ENCODE data around the gene SALL1.

The SALL1 gene

DNA sequence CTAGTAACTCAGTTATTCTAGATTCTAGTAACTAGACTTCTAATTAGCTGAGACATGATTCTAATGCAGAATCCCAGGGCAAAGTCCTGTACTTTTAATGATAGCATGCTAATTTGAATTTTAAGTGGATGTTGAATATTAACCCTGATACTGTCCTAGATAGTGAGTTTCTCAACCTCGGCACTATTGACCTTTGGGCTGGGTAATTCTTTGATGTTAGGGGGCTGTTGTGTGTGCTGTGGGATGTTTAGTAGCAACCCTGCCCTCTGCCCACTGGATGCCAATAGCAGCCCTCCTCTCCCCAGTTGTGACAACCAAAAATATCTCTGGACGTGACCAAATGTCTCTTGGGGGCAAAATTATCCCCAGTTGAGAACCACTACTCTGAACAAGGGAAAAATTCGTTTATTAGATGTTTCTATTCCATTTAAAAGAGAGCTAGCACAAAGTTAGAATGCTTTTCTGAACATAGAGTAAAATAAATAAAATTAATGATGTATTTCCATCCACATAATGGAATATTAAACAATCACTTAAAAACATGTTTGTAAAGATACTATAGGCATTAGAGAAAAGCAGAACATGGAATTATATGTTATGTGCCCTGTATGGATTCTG lies 30.2 kb downstream of the SALL1 start:
- H3K4me1 ChIP-seq (ENCODE audit: control insufficient read depth, low read depth, low read length) = no peaks in the 10 kb centered on the region
- H2BK120ac ChIP-seq (ENCODE audit: low read depth, low read length) = no peak overlapping the region
- no peak overlapping the region for H3K4me3 ChIP-seq (ENCODE audit: low read length)
- H3K56ac ChIP-seq (ENCODE audit: low read length) = no peak overlapping the region
- no peaks in the 10 kb centered on the region for H3K27me3 ChIP-seq (ENCODE audit: insufficient read depth, low read length, poor library complexity)
- no peak overlapping the region for H4K5ac ChIP-seq (ENCODE audit: low read length)
- H3K23ac ChIP-seq (ENCODE audit: low read length) = no peak overlapping the region
- DNase-seq = no peak
- no peak overlapping the region for H3K4ac ChIP-seq (ENCODE audit: low read depth, low read length)
- H3K79me1 ChIP-seq (ENCODE audit: low read length) = no peaks in the 10 kb centered on the region
- no peak overlapping the region for H3K18ac ChIP-seq (ENCODE audit: low read length)
- no peaks in the 10 kb centered on the region for H3K36me3 ChIP-seq (ENCODE audit: control insufficient read depth, insufficient read depth, low read length)
- no peak overlapping the region for H2BK5ac ChIP-seq (ENCODE audit: low read length)
- no peak overlapping the region for H3K9ac ChIP-seq (ENCODE audit: low read length)
- no peak overlapping the region for H3K27ac ChIP-seq (ENCODE audit: low read depth, low read length)
- no peak overlapping the region for H2BK15ac ChIP-seq (replicated peaks; ENCODE audit: low read depth)
- no peak overlapping the region for H2AK5ac ChIP-seq (ENCODE audit: low read length)
- no peak overlapping the region for H4K8ac ChIP-seq (ENCODE audit: low read depth, low read length)
- H3K79me2 ChIP-seq (ENCODE audit: control insufficient read depth, insufficient read depth, low read length) = no peaks in the 10 kb centered on the region
- WGBS (ENCODE audit: extremely low coverage, insufficient coverage, low lambda C conversion rate) = no CpG with 5 or more reads among the region's 3 CpGs
- H3K4me2 ChIP-seq (ENCODE audit: low read length) = no peak overlapping the region

GRCh38 chr16:51119973-51120729 lies 30.9 kb downstream of the SALL1 start:
- WGBS (ENCODE audit: extremely low coverage, insufficient coverage, low lambda C conversion rate) = no CpG with 5 or more reads among the region's 6 CpGs

GRCh38 chr16:51119556-51119955 lies 31.5 kb downstream of the SALL1 start:
- no peak overlapping the region for H3K4me2 ChIP-seq (ENCODE audit: low read length)
- no CpG with 5 or more reads among the region's 8 CpGs for WGBS (ENCODE audit: extremely low coverage, insufficient coverage, low lambda C conversion rate)
- H3K27me3 ChIP-seq (ENCODE audit: insufficient read depth, low read length, poor library complexity) = no peaks in the 10 kb centered on the region
- no peak overlapping the region for H3K4ac ChIP-seq (ENCODE audit: low read depth, low read length)
- H3K79me2 ChIP-seq (ENCODE audit: control insufficient read depth, insufficient read depth, low read length) = no peaks in the 10 kb centered on the region
- no peak overlapping the region for H3K56ac ChIP-seq (ENCODE audit: low read length)
- DNase-seq = no peak
- no peak overlapping the region for H2AK5ac ChIP-seq (ENCODE audit: low read length)
- H4K5ac ChIP-seq (ENCODE audit: low read length) = no peak overlapping the region
- H2BK5ac ChIP-seq (ENCODE audit: low read length) = no peak overlapping the region
- no peaks in the 10 kb centered on the region for H3K36me3 ChIP-seq (ENCODE audit: control insufficient read depth, insufficient read depth, low read length)
- H3K4me1 ChIP-seq (ENCODE audit: control insufficient read depth, low read depth, low read length) = no peaks in the 10 kb centered on the region
- H2BK120ac ChIP-seq (ENCODE audit: low read depth, low read length) = no peak overlapping the region
- no peaks in the 10 kb centered on the region for H3K79me1 ChIP-seq (ENCODE audit: low read length)
- no peak overlapping the region for H3K4me3 ChIP-seq (ENCODE audit: low read length)
- no peak overlapping the region for H3K9ac ChIP-seq (ENCODE audit: low read length)
- no peak overlapping the region for H4K8ac ChIP-seq (ENCODE audit: low read depth, low read length)
- H3K27ac ChIP-seq (ENCODE audit: low read depth, low read length) = no peak overlapping the region
- H3K23ac ChIP-seq (ENCODE audit: low read length) = no peak overlapping the region
- H3K18ac ChIP-seq (ENCODE audit: low read length) = no peak overlapping the region
- no peak overlapping the region for H2BK15ac ChIP-seq (replicated peaks; ENCODE audit: low read depth)

More at GRCh38 chr16:51119973-51120729, 30.9 kb downstream of the SALL1 start:
- Histone ChIP-seq H2BK15ac (replicated peaks; ENCODE audit: low read depth) (no peak overlapping the region), H3K27me3 (ENCODE audit: insufficient read depth, low read length, poor library complexity) (no peaks in the 10 kb centered on the region), H3K4me3 (ENCODE audit: low read length) (no peak overlapping the region), H3K23ac (ENCODE audit: low read length) (no peak overlapping the region), H3K36me3 (ENCODE audit: control insufficient read depth, insufficient read depth, low read length) (no peaks in the 10 kb centered on the region), H4K5ac (ENCODE audit: low read length) (no peak overlapping the region), H3K9ac (ENCODE audit: low read length) (no peak overlapping the region), H3K27ac (ENCODE audit: low read depth, low read length) (no peak overlapping the region), H3K4me1 (ENCODE audit: control insufficient read depth, low read depth, low read length) (no peaks in the 10 kb centered on the region), H3K4ac (ENCODE audit: low read depth, low read length) (no peak overlapping the region), H3K18ac (ENCODE audit: low read length) (no peak overlapping the region), H4K8ac (ENCODE audit: low read depth, low read length) (no peak overlapping the region), H2BK5ac (ENCODE audit: low read length) (no peak overlapping the region), H3K79me2 (ENCODE audit: control insufficient read depth, insufficient read depth, low read length) (no peaks in the 10 kb centered on the region), H2AK5ac (ENCODE audit: low read length) (no peak overlapping the region), H3K56ac (ENCODE audit: low read length) (no peak overlapping the region), H2BK120ac (ENCODE audit: low read depth, low read length) (no peak overlapping the region), H3K4me2 (ENCODE audit: low read length) (no peak overlapping the region), H3K79me1 (ENCODE audit: low read length) (no peaks in the 10 kb centered on the region)
- DNase-seq = no peak

DNA sequence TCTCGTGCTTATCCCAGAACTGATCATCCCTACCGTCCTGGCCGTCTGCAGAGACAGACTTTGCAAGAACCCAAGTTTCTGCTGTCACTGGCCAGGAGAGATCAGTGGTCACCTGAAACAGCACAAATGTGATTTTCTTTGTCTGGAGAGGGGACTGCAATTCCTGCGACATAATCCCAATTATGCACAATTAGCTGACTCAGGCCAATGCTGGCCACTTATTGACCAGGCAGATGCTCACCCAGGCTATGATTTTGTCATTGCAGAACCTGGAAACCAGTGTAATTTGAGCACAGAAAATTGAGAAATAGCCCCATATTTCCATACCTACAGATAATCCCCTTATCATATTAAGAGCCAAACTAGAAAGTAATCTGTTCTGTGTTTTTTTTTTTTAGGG lies 34.7 kb downstream of the SALL1 start:
- no peak for DNase-seq
- Histone ChIP-seq H4K8ac (ENCODE audit: low read depth, low read length) (no peak overlapping the region), H3K18ac (ENCODE audit: low read length) (no peak overlapping the region), H3K27ac (ENCODE audit: low read depth, low read length) (no peak overlapping the region), H3K79me1 (ENCODE audit: low read length) (no peaks in the 10 kb centered on the region), H2BK5ac (ENCODE audit: low read length) (no peak overlapping the region), H3K79me2 (ENCODE audit: control insufficient read depth, insufficient read depth, low read length) (no peaks in the 10 kb centered on the region), H3K9ac (ENCODE audit: low read length) (no peak overlapping the region), H3K27me3 (ENCODE audit: insufficient read depth, low read length, poor library complexity) (peaks cover 2% of the 10 kb centered on the region), H2BK120ac (ENCODE audit: low read depth, low read length) (no peak overlapping the region), H2AK5ac (ENCODE audit: low read length) (no peak overlapping the region), H3K4ac (ENCODE audit: low read depth, low read length) (no peak overlapping the region), H3K4me3 (ENCODE audit: low read length) (no peak overlapping the region), H4K5ac (ENCODE audit: low read length) (no peak overlapping the region), H2BK15ac (replicated peaks; ENCODE audit: low read depth) (no peak overlapping the region), H3K23ac (ENCODE audit: low read length) (no peak overlapping the region), H3K36me3 (ENCODE audit: control insufficient read depth, insufficient read depth, low read length) (no peaks in the 10 kb centered on the region), H3K4me2 (ENCODE audit: low read length) (no peak overlapping the region), H3K4me1 (ENCODE audit: control insufficient read depth, low read depth, low read length) (no peaks in the 10 kb centered on the region), H3K56ac (ENCODE audit: low read length) (no peak overlapping the region)
- WGBS (ENCODE audit: extremely low coverage, insufficient coverage, low lambda C conversion rate) = no CpG with 5 or more reads among the region's 4 CpGs

GRCh38 chr16:51114382-51114781 lies 36.7 kb downstream of the SALL1 start:
- Histone ChIP-seq H3K27ac (ENCODE audit: low read depth, low read length) (no peak overlapping the region), H2BK5ac (ENCODE audit: low read length) (no peak overlapping the region), H2BK120ac (ENCODE audit: low read depth, low read length) (no peak overlapping the region), H3K9ac (ENCODE audit: low read length) (no peak overlapping the region), H3K79me1 (ENCODE audit: low read length) (no peaks in the 10 kb centered on the region), H2BK15ac (replicated peaks; ENCODE audit: low read depth) (no peak overlapping the region), H3K27me3 (ENCODE audit: insufficient read depth, low read length, poor library complexity) (peaks cover 2% of the 10 kb centered on the region), H3K79me2 (ENCODE audit: control insufficient read depth, insufficient read depth, low read length) (no peaks in the 10 kb centered on the region), H3K18ac (ENCODE audit: low read length) (no peak overlapping the region), H4K8ac (ENCODE audit: low read depth, low read length) (no peak overlapping the region), H3K4me1 (ENCODE audit: control insufficient read depth, low read depth, low read length) (no peaks in the 10 kb centered on the region), H3K36me3 (ENCODE audit: control insufficient read depth, insufficient read depth, low read length) (no peaks in the 10 kb centered on the region), H3K23ac (ENCODE audit: low read length) (no peak overlapping the region), H4K5ac (ENCODE audit: low read length) (no peak overlapping the region), H3K4me2 (ENCODE audit: low read length) (no peak overlapping the region), H3K56ac (ENCODE audit: low read length) (no peak overlapping the region), H3K4ac (ENCODE audit: low read depth, low read length) (no peak overlapping the region), H3K4me3 (ENCODE audit: low read length) (no peak overlapping the region), H2AK5ac (ENCODE audit: low read length) (no peak overlapping the region)
- WGBS (ENCODE audit: extremely low coverage, insufficient coverage, low lambda C conversion rate) = no CpG with 5 or more reads among the region's 9 CpGs
- no peak for DNase-seq

All from mesendoderm (in vitro differentiated cells).